OCI-LY7 (cell line): ENCODE results near the gene FUBP3. TPM values are rescaled to one million over a fixed set of nuclear protein-coding genes. Genes with fewer than 3 reads are reported as not detected.
A peak's percentile ranks its signal among the peaks of the same experiment; 100 is the strongest.

Source experiments
- BruUV-seq: library from RNA; stranded (reverse); fragments of 400-500 nt; replicated peaks from 2 replicates; lab custom pipeline; 2021; lab: Mats Ljungman, UMichigan
- CTCF ChIA-PET: fragments of 300-600 bp; sonication (Branson Sonifier 250); formaldehyde crosslinking; loops from one replicate; lab custom pipeline; 2022; ENCODE audit warnings: antibody characterized with exemption; ENCODE audit not compliant: unreplicated experiment; lab: Charles Lee
- POLR2A ChIA-PET: fragments of 300-600 bp; sonication (Branson Sonifier 250); formaldehyde crosslinking; loops from one replicate; lab custom pipeline; 2022; ENCODE audit warnings: antibody characterized with exemption; lab: Charles Lee
- DNase-seq: peaks from one replicate; pipeline ENCODE4 v3.0.0-alpha.2; 2015; ENCODE audit warnings: low spot score
- H2AFZ ChIP-seq: fragments of 200-600 bp; sonication (generic), shearing (Covaris generic); 2 replicates; pipeline ENCODE4 v1.6.1; 2014; ENCODE audit warnings: mild to moderate bottlenecking, antibody characterized with exemption, low read length, moderate library complexity
- H3K27ac ChIP-seq: fragments of 200-600 bp; sonication (generic); 2 replicates; pipeline ENCODE4 v1.5.1; 2014; ENCODE audit warnings: mixed run types, low read depth, mild to moderate bottlenecking, moderate library complexity, low read length, inconsistent platforms; ENCODE audit not compliant: poor library complexity, severe bottlenecking
- H3K36me3 ChIP-seq: fragments of 200-600 bp; sonication (generic); 2 replicates; pipeline ENCODE4 v1.6.1; 2014; ENCODE audit warnings: mild to moderate bottlenecking, antibody characterized with exemption, low read length, moderate library complexity, mixed read lengths; ENCODE audit not compliant: insufficient read depth
- H3K4me1 ChIP-seq: fragments of 200-600 bp; sonication (generic); 2 replicates; pipeline ENCODE4 v1.5.1; 2014; ENCODE audit warnings: mild to moderate bottlenecking, low read length; ENCODE audit not compliant: insufficient read depth, poor library complexity, severe bottlenecking
- H3K4me2 ChIP-seq: fragments of 200-600 bp; sonication (generic); 2 replicates; pipeline ENCODE4 v1.6.1; 2014; ENCODE audit warnings: mild to moderate bottlenecking, low read length
- H3K4me3 ChIP-seq: fragments of 200-600 bp; sonication (generic); 2 replicates; pipeline ENCODE4 v1.5.1; 2014; ENCODE audit warnings: mild to moderate bottlenecking, low read depth, low read length; ENCODE audit not compliant: poor library complexity, severe bottlenecking
- H3K79me2 ChIP-seq: fragments of 200-600 bp; sonication (generic); 2 replicates; pipeline ENCODE4 v1.6.1; 2016; ENCODE audit warnings: low read depth, mild to moderate bottlenecking, low read length, moderate library complexity, mixed read lengths; ENCODE audit not compliant: insufficient read depth
- H3K9me2 ChIP-seq: fragments of 200-600 bp; sonication (generic); 2 replicates; pipeline ENCODE4 v1.6.1; 2016; ENCODE audit warnings: mild to moderate bottlenecking, low read length, mixed read lengths; ENCODE audit not compliant: insufficient read depth
- H3K9me3 ChIP-seq: fragments of 200-600 bp; sonication (generic); 2 replicates; pipeline ENCODE4 v1.6.1; 2014; ENCODE audit warnings: mild to moderate bottlenecking, mixed run types, low read length, mixed read lengths
- H4K20me1 ChIP-seq: fragments of 200-600 bp; sonication (generic); 2 replicates; pipeline ENCODE4 v1.6.1; 2014; ENCODE audit warnings: mild to moderate bottlenecking, antibody characterized with exemption, low read length, moderate library complexity, mixed read lengths; ENCODE audit not compliant: insufficient read depth
- CTCF ChIP-seq: fragments of 200-600 bp; sonication (generic); conservative IDR thresholded peaks from 2 replicates; pipeline ENCODE4 v1.5.1; 2014; ENCODE audit warnings: mild to moderate bottlenecking, antibody characterized with exemption, low read length, moderate library complexity, mixed read lengths
- EZH2phosphoT487 ChIP-seq: fragments of 200-600 bp; sonication (generic); IDR thresholded peaks from 2 replicates; pipeline ENCODE4 v1.6.1; 2018; ENCODE audit warnings: low read depth, borderline replicate concordance, mild to moderate bottlenecking, mixed run types, antibody characterized with exemption, low read length, moderate library complexity, mixed read lengths
- intact Hi-C: fragments of 100-400 bp; cut with micrococcal nuclease; formaldehyde crosslinking; loops from one replicate; pipeline ENCODE4 v1.10.0; 2022; ENCODE audit not compliant: unreplicated experiment
- total RNA-seq, 2 experiments: library from RNA; depleted of rRNA in 1 of 2; stranded (reverse); fragments of >200 nt in 1 of 2; shearing (Covaris generic) in 1 of 2; gene quantifications; 2 replicates each; pipeline ENCODE4 v1.2.3, GENCODE V29; 2014 to 2022

The FUBP3 gene
- total RNA-seq, 2 experiments from 2014 or later = 62.3 to 78.3 TPM

GRCh38 chr9:130633336-130634190 is 54.2 kb downstream of the FUBP3 start:
- Histone ChIP-seq H3K4me2 (no peak overlapping the region), H3K79me2 (no peaks in the 10 kb centered on the region), H3K4me1 (no peaks in the 10 kb centered on the region), H4K20me1 (no peaks in the 10 kb centered on the region), H3K9me3 (no peaks in the 10 kb centered on the region), H2AFZ (no peak overlapping the region), H3K9me2 (no peaks in the 10 kb centered on the region), H3K27ac (no peak overlapping the region), H3K4me3 (no peak overlapping the region), H3K36me3 (peaks cover 43% of the 10 kb centered on the region)
- intact Hi-C loops = no loop called here
- no peak for TF ChIP-seq EZH2phosphoT487
- peak; percentile 30 for TF ChIP-seq CTCF
- ChIA-PET CTCF (no interaction called here), POLR2A (no interaction called here)
- no TSS peak for BruUV-seq
- DNase-seq = no peak

DNA sequence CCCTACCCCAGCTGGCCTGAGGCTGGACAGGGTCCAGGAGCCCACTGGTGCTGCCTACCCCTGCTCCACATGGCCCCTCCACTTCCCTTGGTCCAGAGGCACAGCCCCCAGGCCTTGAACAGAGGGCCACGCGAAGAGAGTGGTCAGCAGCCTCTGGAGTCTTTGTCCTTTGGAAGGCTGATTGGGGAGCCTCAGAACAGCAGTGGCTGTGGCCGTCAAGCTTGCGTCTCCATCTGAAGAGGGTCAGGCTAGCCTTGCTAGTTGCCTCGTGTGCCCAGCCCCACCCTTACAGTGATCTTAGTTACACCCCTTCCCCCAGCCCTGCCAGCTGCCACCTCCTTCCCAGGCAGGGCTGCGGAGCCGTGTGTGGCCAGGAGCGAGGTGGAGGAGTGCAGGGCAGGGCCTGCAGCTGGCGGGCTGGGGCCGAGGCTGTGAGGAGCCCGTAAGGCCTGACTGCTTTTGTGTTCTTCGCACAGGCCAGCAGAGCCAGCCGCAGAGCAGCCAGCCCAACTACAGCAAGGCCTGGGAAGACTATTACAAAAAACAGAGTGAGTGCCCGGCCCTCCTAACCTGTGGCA is 54.9 kb downstream of the FUBP3 start:
- intact Hi-C loops = no loop called here
- H3K36me3 ChIP-seq = peaks cover 43% of the 10 kb centered on the region
- no peak overlapping the region for H2AFZ ChIP-seq
- ChIA-PET POLR2A (no interaction called here), CTCF (no interaction called here)
- no peak overlapping the region for H3K27ac ChIP-seq
- no peaks in the 10 kb centered on the region for H3K79me2 ChIP-seq
- no peak overlapping the region for H3K4me2 ChIP-seq
- H4K20me1 ChIP-seq = no peaks in the 10 kb centered on the region
- no peaks in the 10 kb centered on the region for H3K9me3 ChIP-seq
- no TSS peak for BruUV-seq
- no peak for DNase-seq
- no peak overlapping the region for H3K4me3 ChIP-seq
- TF ChIP-seq CTCF (no peak), EZH2phosphoT487 (no peak)
- no peaks in the 10 kb centered on the region for H3K9me2 ChIP-seq
- no peaks in the 10 kb centered on the region for H3K4me1 ChIP-seq

- Histone ChIP-seq H3K36me3 (peaks cover 38% of the 10 kb centered on the region), H3K9me2 (no peaks in the 10 kb centered on the region), H2AFZ (no peak overlapping the region), H4K20me1 (no peaks in the 10 kb centered on the region), H3K9me3 (no peaks in the 10 kb centered on the region), H3K79me2 (no peaks in the 10 kb centered on the region), H3K4me1 (no peaks in the 10 kb centered on the region), H3K4me2 (no peak overlapping the region), H3K4me3 (no peak overlapping the region), H3K27ac (no peak overlapping the region)
- POLR2A ChIA-PET = no interaction called here
- no TSS peak for BruUV-seq
- CTCF ChIA-PET = no interaction called here
- no peak for TF ChIP-seq CTCF
- no peak for TF ChIP-seq EZH2phosphoT487
- no peak for DNase-seq
- intact Hi-C loops = no loop called here
Observed at GRCh38 chr9:130634801-130635200, 55.4 kb downstream of the FUBP3 start.
